ENCODE data around the gene CFAP65.
A peak's percentile ranks its signal among the peaks of the same experiment; 100 is the strongest.

CFAP65 gene

GRCh38 chr2:218962859-218963492 is 78.3 kb downstream of the CFAP65 start:
- DNase-seq = peak; percentile 95

GRCh38 chr2:218961651-218962570 is 79.4 kb downstream of the CFAP65 start:
- DNase-seq = no peak

GRCh38 chr2:218961229-218961628 is 80.1 kb downstream of the CFAP65 start:
- no peak for DNase-seq

GRCh38 chr2:218960309-218961165 is 80.8 kb downstream of the CFAP65 start:
- DNase-seq = no peak

GRCh38 chr2:218959761-218960308 is 81.5 kb downstream of the CFAP65 start:
- DNase-seq = no peak

- DNase-seq = peak; percentile 73
Measured at GRCh38 chr2:218959141-218959731, 82.1 kb downstream of the CFAP65 start, which contains the start of gene CDK5R2. TSS of gene CDK5R2 (plus strand) at chr2:218959666. CDS start at chr2:218959821, 155 bp downstream.

- no peak for DNase-seq
Measured at GRCh38 chr2:218958276-218958675, 83.0 kb downstream of the CFAP65 start.

- no peak for DNase-seq
Measured at GRCh38 chr2:218957671-218958070, 83.6 kb downstream of the CFAP65 start.

GRCh38 chr2:218956039-218956438 is 85.3 kb downstream of the CFAP65 start:
- no peak for DNase-seq

- no peak for DNase-seq
Measured at GRCh38 chr2:218954541-218955300, 86.6 kb downstream of the CFAP65 start.

- no peak for DNase-seq
Measured at GRCh38 chr2:218953366-218953954, 87.9 kb downstream of the CFAP65 start.
